Measurements from ENCODE around the gene VGLL4. TPM values are rescaled to one million over a fixed set of nuclear protein-coding genes. Genes with fewer than 3 reads are reported as not detected.

The VGLL4 gene
- total RNA-seq, 1 donor from 2014 or later = 29.4 TPM

DNA sequence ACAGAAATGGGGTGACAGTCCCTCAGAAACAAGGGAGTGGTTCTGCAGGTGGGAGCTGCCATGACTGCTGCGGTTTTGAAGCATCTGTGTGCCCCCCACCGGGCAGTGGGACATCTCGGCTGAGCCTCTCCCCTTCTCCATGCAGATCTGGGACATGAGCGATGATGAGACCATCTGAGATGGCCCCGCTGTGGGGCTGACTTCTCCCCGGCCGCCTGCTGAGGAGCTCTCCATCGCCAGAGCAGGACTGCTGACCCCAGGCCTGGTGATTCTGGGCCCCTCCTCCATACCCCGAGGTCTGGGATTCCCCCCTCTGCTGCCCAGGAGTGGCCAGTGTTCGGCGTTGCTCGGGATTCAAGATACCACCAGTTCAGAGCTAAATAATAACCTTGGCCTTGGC is 89.0 kb downstream of the VGLL4 start:
- no peaks in the 10 kb centered on the region for H3K36me3 Mint-ChIP-seq (ENCODE audit: unreplicated experiment)
- no peak overlapping the region for H3K27ac Mint-ChIP-seq (ENCODE audit: unreplicated experiment)
- no peak for DNase-seq
- TF ChIP-seq CTCF (IDR thresholded peaks at IDR 0.05; ENCODE audit: partially characterized antibody, unreplicated experiment) = no peak
- H3K4me3 Mint-ChIP-seq (ENCODE audit: unreplicated experiment) = no peak overlapping the region
- H3K27me3 Mint-ChIP-seq (ENCODE audit: unreplicated experiment) = peaks cover 9% of the 10 kb centered on the region
- H3K9me3 Mint-ChIP-seq (ENCODE audit: unreplicated experiment) = peaks cover 15% of the 10 kb centered on the region
- peaks cover 41% of the 10 kb centered on the region for H3K4me1 Mint-ChIP-seq (ENCODE audit: low read depth, unreplicated experiment)

DNA sequence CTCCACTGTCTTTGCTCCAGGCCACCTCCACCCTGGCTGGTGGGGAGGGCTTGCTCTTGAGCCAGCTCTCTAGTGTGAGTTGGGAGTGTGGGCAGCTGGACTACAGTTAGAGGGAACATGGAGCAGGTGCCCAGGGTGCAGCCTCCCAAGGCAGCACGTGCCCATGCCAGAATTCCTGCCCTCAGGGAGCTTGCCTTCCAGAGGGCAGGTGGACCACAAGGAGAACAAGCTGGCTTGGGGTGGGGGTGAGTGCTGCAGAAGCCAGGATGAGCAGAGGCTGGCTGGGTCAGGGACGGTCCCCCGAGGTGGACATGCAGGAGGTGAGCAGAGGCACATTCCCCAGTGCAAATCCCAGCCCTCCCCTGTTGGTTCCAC is 89.5 kb downstream of the VGLL4 start:
- no peak for DNase-seq
- no peak overlapping the region for H3K4me3 Mint-ChIP-seq (ENCODE audit: unreplicated experiment)
- no peak for TF ChIP-seq CTCF (IDR thresholded peaks at IDR 0.05; ENCODE audit: partially characterized antibody, unreplicated experiment)
- H3K4me1 Mint-ChIP-seq (ENCODE audit: low read depth, unreplicated experiment) = peaks cover 41% of the 10 kb centered on the region
- no peak overlapping the region for H3K27ac Mint-ChIP-seq (ENCODE audit: unreplicated experiment)
- H3K9me3 Mint-ChIP-seq (ENCODE audit: unreplicated experiment) = peaks cover 15% of the 10 kb centered on the region
- no peaks in the 10 kb centered on the region for H3K36me3 Mint-ChIP-seq (ENCODE audit: unreplicated experiment)
- H3K27me3 Mint-ChIP-seq (ENCODE audit: unreplicated experiment) = peaks cover 9% of the 10 kb centered on the region

GRCh38 chr3:11553436-11554235 is 90.1 kb downstream of the VGLL4 start:
- DNase-seq = no peak
- Mint-ChIP-seq H3K27ac (ENCODE audit: unreplicated experiment) (no peak overlapping the region), H3K9me3 (ENCODE audit: unreplicated experiment) (peaks cover 12% of the 10 kb centered on the region), H3K36me3 (ENCODE audit: unreplicated experiment) (no peaks in the 10 kb centered on the region), H3K4me3 (ENCODE audit: unreplicated experiment) (no peak overlapping the region), H3K27me3 (ENCODE audit: unreplicated experiment) (peaks cover 4% of the 10 kb centered on the region), H3K4me1 (ENCODE audit: low read depth, unreplicated experiment) (peaks cover 40% of the 10 kb centered on the region)
- no peak for TF ChIP-seq CTCF (IDR thresholded peaks at IDR 0.05; ENCODE audit: partially characterized antibody, unreplicated experiment)

DNA sequence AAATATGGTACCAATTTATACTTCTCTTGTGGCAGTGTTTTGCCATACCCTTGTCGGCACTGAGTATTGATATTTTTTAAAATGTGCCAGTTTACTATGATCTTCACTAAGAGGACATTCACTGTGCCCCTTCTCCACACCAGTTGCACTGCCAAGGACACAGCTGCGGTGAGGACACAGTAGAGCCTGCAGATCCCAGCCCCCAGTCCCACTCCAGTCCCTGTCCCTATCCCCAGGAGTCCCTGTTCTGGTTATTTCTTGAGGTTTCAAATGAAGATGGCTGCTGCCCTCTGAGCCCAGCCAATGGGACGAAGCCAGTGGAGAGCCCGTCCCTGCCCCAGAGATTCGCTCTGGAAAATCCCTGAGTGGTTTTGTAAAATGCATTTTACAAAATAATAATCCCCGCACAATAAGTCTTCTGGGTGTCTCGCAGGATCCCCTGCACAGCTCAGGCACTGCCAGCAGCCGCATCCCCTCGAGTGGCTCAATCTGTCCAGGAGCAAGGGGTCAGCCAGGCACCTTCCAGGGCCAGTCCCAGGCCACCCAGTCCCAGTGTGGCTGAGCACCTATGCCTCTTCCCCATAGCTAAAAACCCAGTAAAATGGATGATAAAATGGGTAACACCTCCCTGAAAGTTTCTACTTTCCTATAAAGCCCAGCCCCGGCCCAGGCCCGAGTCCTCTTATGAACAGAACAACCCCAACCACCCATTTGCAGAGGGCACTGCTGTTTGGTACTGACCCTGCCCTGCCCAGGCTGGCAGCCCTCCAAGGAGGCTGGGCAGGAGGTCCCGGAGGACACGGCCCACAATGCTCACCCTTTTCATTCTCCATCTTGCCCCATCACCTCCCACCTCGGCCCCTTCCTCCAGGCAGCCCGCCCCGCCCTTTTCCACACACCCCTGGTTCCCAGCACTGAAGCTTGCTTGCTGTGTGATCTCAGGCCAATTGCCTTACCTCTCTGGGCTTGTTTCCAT is 91.1 kb downstream of the VGLL4 start:
- Mint-ChIP-seq H3K36me3 (ENCODE audit: unreplicated experiment) (no peaks in the 10 kb centered on the region), H3K4me1 (ENCODE audit: low read depth, unreplicated experiment) (peaks cover 34% of the 10 kb centered on the region), H3K4me3 (ENCODE audit: unreplicated experiment) (no peak overlapping the region), H3K9me3 (ENCODE audit: unreplicated experiment) (peaks cover 11% of the 10 kb centered on the region), H3K27ac (ENCODE audit: unreplicated experiment) (no peak overlapping the region), H3K27me3 (ENCODE audit: unreplicated experiment) (peaks cover 1% of the 10 kb centered on the region)
- DNase-seq = no peak
- no peak for TF ChIP-seq CTCF (IDR thresholded peaks at IDR 0.05; ENCODE audit: partially characterized antibody, unreplicated experiment)

Measured in glutamatergic neuron (in vitro differentiated cells).